ENCODE data around the gene OSBPL2.

GRCh38 chr20:62319346-62319909 is 81.1 kb downstream of the OSBPL2 start:
- TF ChIP-seq CTCF (IDR thresholded peaks at IDR 0.05) = no peak
- TF ChIP-seq EZH2 (IDR thresholded peaks at IDR 0.05; ENCODE audit: borderline replicate concordance, insufficient read depth, low read depth, low read length, poor library complexity, severe bottlenecking) = no peak
